ENCODE measurements around the gene FHOD3.

GRCh38 chr18:36625386-36625785 is 327.9 kb downstream of the FHOD3 start:
- TF ChIP-seq CTCF (IDR thresholded peaks at IDR 0.05; ENCODE audit: insufficient read depth, low read length) (no peak), GABPA (IDR thresholded peaks at IDR 0.05; ENCODE audit: low read depth) (no peak), POLR2AphosphoS5 (IDR thresholded peaks at IDR 0.05; ENCODE audit: low read depth) (no peak), SPI1 (IDR thresholded peaks at IDR 0.05; ENCODE audit: borderline replicate concordance, low read depth) (no peak), REST (IDR thresholded peaks at IDR 0.05; ENCODE audit: insufficient replicate concordance, low read depth) (no peak)
